Fibroblast of lung (primary cell): ENCODE measurements around the gene SCRT2. TPM values are rescaled to one million over a fixed set of nuclear protein-coding genes. Genes with fewer than 3 reads are reported as not detected.

Experiments
- DNase-seq, 2 donors: peaks; one replicate each; pipeline versions ENCODE4 v3.0.0 to v3.0.0-alpha.2; 2010; ENCODE audit warnings: low read depth in 2 of 2
- H2AFZ ChIP-seq: 2 replicates; pipeline ENCODE4 v1.5.1; 2012; ENCODE audit warnings: low read length, control low read depth, inconsistent platforms
- H3K27ac ChIP-seq: 2 replicates; pipeline ENCODE4 v1.5.1; 2011; ENCODE audit warnings: low read length, control low read depth; ENCODE audit not compliant: insufficient read depth
- H3K27me3 ChIP-seq: 2 replicates; pipeline ENCODE4 v1.5.1; 2011; ENCODE audit warnings: mild to moderate bottlenecking, low read length; ENCODE audit not compliant: control insufficient read depth, insufficient read depth
- H3K36me3 ChIP-seq: 2 replicates; pipeline ENCODE4 v1.5.1; 2011; ENCODE audit warnings: low read length; ENCODE audit not compliant: control insufficient read depth, insufficient read depth
- H3K4me1 ChIP-seq: 2 replicates; pipeline ENCODE4 v1.5.1; 2011; ENCODE audit warnings: low read length; ENCODE audit not compliant: control insufficient read depth, insufficient read depth; ENCODE audit errors: extremely low read depth
- H3K4me2 ChIP-seq: 2 replicates; pipeline ENCODE4 v1.5.1; 2011; ENCODE audit warnings: low read length, control low read depth; ENCODE audit not compliant: insufficient read depth; ENCODE audit errors: extremely low read depth
- H3K4me3 ChIP-seq, 4 experiments: fragments of 200-600 bp in 1 of 4; sonication (generic) in 1 of 4; replicated peaks in 1 of 4; 2 replicates each; pipeline ENCODE4 v1.5.1; 2011 to 2016; ENCODE audit warnings: low read length in 4 of 4, low read depth in 3 of 4, mild to moderate bottlenecking in 3 of 4, control low read depth in 2 of 4, inconsistent platforms in 1 of 4, mixed read lengths in 1 of 4; ENCODE audit not compliant: insufficient read depth in 1 of 4; ENCODE audit errors: control extremely low read depth in 1 of 4
- H3K79me2 ChIP-seq: 2 replicates; pipeline ENCODE4 v1.5.1; 2012; ENCODE audit warnings: mild to moderate bottlenecking, low read length, inconsistent platforms; ENCODE audit not compliant: control insufficient read depth, insufficient read depth
- H3K9ac ChIP-seq: 2 replicates; pipeline ENCODE4 v1.5.1; 2011; ENCODE audit warnings: mild to moderate bottlenecking, low read length, control low read depth; ENCODE audit not compliant: insufficient read depth
- H3K9me3 ChIP-seq: 2 replicates; pipeline ENCODE4 v1.5.1; 2012; ENCODE audit warnings: low read depth, low read length; ENCODE audit not compliant: control insufficient read depth, insufficient read depth
- H4K20me1 ChIP-seq: 2 replicates; pipeline ENCODE4 v1.5.1; 2011; ENCODE audit warnings: low read length; ENCODE audit not compliant: control insufficient read depth, insufficient read depth; ENCODE audit errors: extremely low read depth
- EZH2 ChIP-seq: IDR thresholded peaks from 2 replicates; pipeline ENCODE4 v1.5.1; 2012; ENCODE audit warnings: low read length, control low read depth, mild to moderate bottlenecking; ENCODE audit errors: missing control alignments
- polyA plus RNA-seq, 2 donors: library from polyadenylated mRNA; depleted of rRNA in 1 of 2; stranded (reverse) in 1 of 2; unstranded in 1 of 2; fragments of >200 nt; gene quantifications; 2 replicates each; pipeline ENCODE4 v1.2.1, GENCODE V29; 2011 to 2012; ENCODE audit warnings: missing spikeins in 1 of 2
- total RNA-seq: library from RNA; depleted of rRNA; stranded (reverse); fragments of >200 nt; gene quantifications from 2 replicates; pipeline ENCODE4 v1.2.1, GENCODE V29; 2014
- TF ChIP-seq, protein P1 (sequence below), 2 donors: IDR thresholded peaks in 1 of 2; conservative IDR thresholded peaks in 1 of 2; 1 replicate in 1 of 2; 2 replicates in 1 of 2; pipeline ENCODE4 v1.5.1; 2011 to 2012; ENCODE audit warnings: low read length in 2 of 2, control low read depth in 1 of 2, inconsistent platforms in 1 of 2, low read depth in 1 of 2, mild to moderate bottlenecking in 1 of 2

Gene SCRT2
- total and polyA plus RNA-seq, 2 donors (not counting 1 experiment from before 2014, with no cell fraction given): not detected

DNA sequence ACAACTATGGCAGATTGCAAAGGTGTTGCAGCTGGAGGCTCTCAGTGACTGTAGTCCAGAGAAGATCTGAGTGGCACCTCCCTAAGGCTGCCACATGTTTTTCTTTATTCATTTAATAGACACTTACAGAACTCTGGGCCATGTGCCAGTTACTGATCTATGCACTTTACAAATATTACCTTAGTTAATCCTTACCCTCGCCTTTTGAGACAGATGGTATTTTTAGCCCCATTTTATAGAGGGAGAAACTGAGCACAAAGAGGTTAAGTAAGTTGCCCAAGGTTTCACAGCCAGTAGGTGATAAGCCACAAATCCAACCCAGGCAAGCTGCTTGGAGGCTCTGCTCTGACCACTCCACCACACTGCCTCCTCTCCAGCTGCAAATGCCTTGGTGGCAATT, 6.5 kb upstream of the SCRT2 start:
- H3K4me1 ChIP-seq: no peaks in the 10 kb centered on the region
- no peaks in the 10 kb centered on the region for H3K79me2 ChIP-seq
- H3K9ac ChIP-seq: no peak overlapping the region
- H3K27me3 ChIP-seq: no peaks in the 10 kb centered on the region
- H3K9me3 ChIP-seq: no peaks in the 10 kb centered on the region
- no peaks in the 10 kb centered on the region for H4K20me1 ChIP-seq
- no peak overlapping the region for H3K4me2 ChIP-seq
- H3K27ac ChIP-seq: no peak overlapping the region
- DNase-seq: no peak
- no peak overlapping the region for H3K4me3 ChIP-seq
- no peak for TF ChIP-seq EZH2
- TF ChIP-seq, protein P1, sequence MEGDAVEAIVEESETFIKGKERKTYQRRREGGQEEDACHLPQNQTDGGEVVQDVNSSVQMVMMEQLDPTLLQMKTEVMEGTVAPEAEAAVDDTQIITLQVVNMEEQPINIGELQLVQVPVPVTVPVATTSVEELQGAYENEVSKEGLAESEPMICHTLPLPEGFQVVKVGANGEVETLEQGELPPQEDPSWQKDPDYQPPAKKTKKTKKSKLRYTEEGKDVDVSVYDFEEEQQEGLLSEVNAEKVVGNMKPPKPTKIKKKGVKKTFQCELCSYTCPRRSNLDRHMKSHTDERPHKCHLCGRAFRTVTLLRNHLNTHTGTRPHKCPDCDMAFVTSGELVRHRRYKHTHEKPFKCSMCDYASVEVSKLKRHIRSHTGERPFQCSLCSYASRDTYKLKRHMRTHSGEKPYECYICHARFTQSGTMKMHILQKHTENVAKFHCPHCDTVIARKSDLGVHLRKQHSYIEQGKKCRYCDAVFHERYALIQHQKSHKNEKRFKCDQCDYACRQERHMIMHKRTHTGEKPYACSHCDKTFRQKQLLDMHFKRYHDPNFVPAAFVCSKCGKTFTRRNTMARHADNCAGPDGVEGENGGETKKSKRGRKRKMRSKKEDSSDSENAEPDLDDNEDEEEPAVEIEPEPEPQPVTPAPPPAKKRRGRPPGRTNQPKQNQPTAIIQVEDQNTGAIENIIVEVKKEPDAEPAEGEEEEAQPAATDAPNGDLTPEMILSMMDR (conservative IDR thresholded peaks at IDR 0.05 in 1 of 2, IDR thresholded peaks at IDR 0.05 in 1 of 2; ENCODE audit: low read depth in 1 of 2, low read length in 2 of 2): no peak
- H3K36me3 ChIP-seq: no peaks in the 10 kb centered on the region
- H2AFZ ChIP-seq: no peak overlapping the region

GRCh38 chr20:680638-681187, 5.1 kb upstream of the SCRT2 start:
- H3K36me3 ChIP-seq: no peaks in the 10 kb centered on the region
- TF ChIP-seq EZH2: no peak
- TF ChIP-seq, protein P1 (conservative IDR thresholded peaks at IDR 0.05 in 1 of 2, IDR thresholded peaks at IDR 0.05 in 1 of 2; ENCODE audit: low read depth in 1 of 2, low read length in 2 of 2): no peak
- DNase-seq: no peak
- no peak overlapping the region for H3K4me2 ChIP-seq
- no peaks in the 10 kb centered on the region for H3K9me3 ChIP-seq
- no peak overlapping the region for H3K4me3 ChIP-seq
- H3K4me1 ChIP-seq: no peaks in the 10 kb centered on the region
- no peak overlapping the region for H3K27ac ChIP-seq
- no peaks in the 10 kb centered on the region for H4K20me1 ChIP-seq
- H2AFZ ChIP-seq: no peak overlapping the region
- H3K27me3 ChIP-seq: peaks cover 12% of the 10 kb centered on the region
- H3K9ac ChIP-seq: no peak overlapping the region
- H3K79me2 ChIP-seq: no peaks in the 10 kb centered on the region

GRCh38 chr20:677957-678356, 2.4 kb upstream of the SCRT2 start:
- H3K4me1 ChIP-seq: no peaks in the 10 kb centered on the region
- no peak overlapping the region for H3K9ac ChIP-seq
- H3K36me3 ChIP-seq: no peaks in the 10 kb centered on the region
- H4K20me1 ChIP-seq: no peaks in the 10 kb centered on the region
- H3K4me2 ChIP-seq: no peak overlapping the region
- TF ChIP-seq EZH2: no peak
- TF ChIP-seq, protein P1 (conservative IDR thresholded peaks at IDR 0.05 in 1 of 2, IDR thresholded peaks at IDR 0.05 in 1 of 2; ENCODE audit: low read depth in 1 of 2, low read length in 2 of 2): no peak
- peaks cover 31% of the 10 kb centered on the region for H3K27me3 ChIP-seq
- H2AFZ ChIP-seq: no peak overlapping the region
- no peaks in the 10 kb centered on the region for H3K9me3 ChIP-seq
- no peak for DNase-seq
- H3K4me3 ChIP-seq: no peak overlapping the region
- H3K27ac ChIP-seq: no peak overlapping the region
- no peaks in the 10 kb centered on the region for H3K79me2 ChIP-seq
